Measurements from ENCODE around the gene CTU1.

- no peak for TF ChIP-seq EZH2 (IDR thresholded peaks at IDR 0.05; ENCODE audit: insufficient read depth, poor library complexity, severe bottlenecking)
- no peak for TF ChIP-seq EZH2phosphoT487 (IDR thresholded peaks at IDR 0.05; ENCODE audit: insufficient read depth, low read depth)
Observed at GRCh38 chr19:51100601-51101000, 7.6 kb downstream of the CTU1 start.

Measured in GM23248 (cell line).